Activated naive CD8-positive, alpha-beta T cell treated with anti-CD3 and anti-CD28 coated beads for 36 hours (primary cell): Measurements from ENCODE around the gene CAPRIN1. TPM values are rescaled to one million over a fixed set of nuclear protein-coding genes. Genes with fewer than 3 reads are reported as not detected.
A peak's percentile ranks its signal among the peaks of the same experiment; 100 is the strongest.
"Not testable (repeated sequence)": the region's sequence is repeated elsewhere in the genome, so short reads cannot be mapped to it uniquely, and the experiment has no call there.

Source experiments
- DNase-seq: peaks from one replicate; pipeline ENCODE4 v3.0.0; 2021
- H3K27ac Mint-ChIP-seq: one replicate; pipeline ENCODE4 v1.8.0; 2022; ENCODE audit warnings: mild to moderate bottlenecking, moderate library complexity, mixed read lengths
- H3K27me3 Mint-ChIP-seq: one replicate; pipeline ENCODE4 v1.8.0; 2022; ENCODE audit warnings: mild to moderate bottlenecking, mixed read lengths
- H3K36me3 Mint-ChIP-seq: one replicate; pipeline ENCODE4 v1.8.0; 2021; ENCODE audit warnings: mild to moderate bottlenecking, mixed read lengths
- H3K4me1 Mint-ChIP-seq: one replicate; pipeline ENCODE4 v1.8.0; 2021; ENCODE audit warnings: mixed read lengths
- H3K4me3 Mint-ChIP-seq: one replicate; pipeline ENCODE4 v1.8.0; 2022; ENCODE audit warnings: mild to moderate bottlenecking, moderate library complexity, mixed read lengths
- H3K9me3 Mint-ChIP-seq: one replicate; pipeline ENCODE4 v1.8.0; 2022; ENCODE audit warnings: mixed read lengths
- total RNA-seq, 2 experiments: library from RNA; stranded (reverse); gene quantifications; one replicate each; pipeline ENCODE4 v1.2.3, GENCODE V29; 2021

Gene CAPRIN1
- total RNA-seq, 2 experiments from 2014 or later = 313 to 342 TPM

- no peaks in the 10 kb centered on the region for H3K27me3 Mint-ChIP-seq
- H3K36me3 Mint-ChIP-seq = no peaks in the 10 kb centered on the region
- no peaks in the 10 kb centered on the region for H3K4me1 Mint-ChIP-seq
- DNase-seq = no peak
- no peak overlapping the region for H3K4me3 Mint-ChIP-seq
- H3K27ac Mint-ChIP-seq = no peak overlapping the region
- H3K9me3 Mint-ChIP-seq = no peaks in the 10 kb centered on the region
Measured at GRCh38 chr11:34036456-34036855, 15.1 kb upstream of the CAPRIN1 start.

- H3K9me3 Mint-ChIP-seq = no peaks in the 10 kb centered on the region
- H3K36me3 Mint-ChIP-seq = no peaks in the 10 kb centered on the region
- no peaks in the 10 kb centered on the region for H3K4me1 Mint-ChIP-seq
- no peaks in the 10 kb centered on the region for H3K27me3 Mint-ChIP-seq
- no peak overlapping the region for H3K4me3 Mint-ChIP-seq
- no peak overlapping the region for H3K27ac Mint-ChIP-seq
- DNase-seq = no peak
Measured at GRCh38 chr11:34037016-34037415, 14.5 kb upstream of the CAPRIN1 start.

GRCh38 chr11:34040571-34040970, 11.0 kb upstream of the CAPRIN1 start:
- no peak overlapping the region for H3K27ac Mint-ChIP-seq
- H3K4me1 Mint-ChIP-seq = no peaks in the 10 kb centered on the region
- peaks cover 9% of the 10 kb centered on the region for H3K27me3 Mint-ChIP-seq
- no peak overlapping the region for H3K4me3 Mint-ChIP-seq
- H3K9me3 Mint-ChIP-seq = no peaks in the 10 kb centered on the region
- H3K36me3 Mint-ChIP-seq = no peaks in the 10 kb centered on the region
- no peak for DNase-seq

- Mint-ChIP-seq H3K9me3 (no peaks in the 10 kb centered on the region), H3K27ac (no peak overlapping the region), H3K27me3 (peaks cover 11% of the 10 kb centered on the region), H3K4me3 (no peak overlapping the region), H3K4me1 (no peaks in the 10 kb centered on the region), H3K36me3 (no peaks in the 10 kb centered on the region)
- peak; percentile 6 for DNase-seq
Measured at GRCh38 chr11:34044664-34045485, 6.7 kb upstream of the CAPRIN1 start.

- peaks cover 5% of the 10 kb centered on the region for H3K4me1 Mint-ChIP-seq
- no peaks in the 10 kb centered on the region for H3K9me3 Mint-ChIP-seq
- H3K27ac Mint-ChIP-seq = no peak overlapping the region
- DNase-seq = no peak
- H3K27me3 Mint-ChIP-seq = peaks cover 11% of the 10 kb centered on the region
- H3K4me3 Mint-ChIP-seq = no peak overlapping the region
- peaks cover 13% of the 10 kb centered on the region for H3K36me3 Mint-ChIP-seq
Measured at GRCh38 chr11:34049028-34049427, 2.5 kb upstream of the CAPRIN1 start.

GRCh38 chr11:34050581-34051348, 766 bp upstream of the CAPRIN1 start:
- Mint-ChIP-seq H3K4me1 (peaks cover 13% of the 10 kb centered on the region), H3K4me3 (peak overlapping the region; percentile 79), H3K9me3 (no peaks in the 10 kb centered on the region), H3K27me3 (peaks cover under 1% of the 10 kb centered on the region), H3K27ac (peak overlapping the region; percentile 77), H3K36me3 (peaks cover 25% of the 10 kb centered on the region)
- no peak for DNase-seq

GRCh38 chr11:34052036-34052607, 591 bp downstream of the CAPRIN1 start:
- H3K27ac Mint-ChIP-seq = peak overlapping the region; percentile 99
- peaks cover 27% of the 10 kb centered on the region for H3K36me3 Mint-ChIP-seq
- DNase-seq = peak; percentile 92
- H3K9me3 Mint-ChIP-seq = no peaks in the 10 kb centered on the region
- peaks cover 26% of the 10 kb centered on the region for H3K4me1 Mint-ChIP-seq
- peak overlapping the region; percentile 99 for H3K4me3 Mint-ChIP-seq
- no peaks in the 10 kb centered on the region for H3K27me3 Mint-ChIP-seq

- Mint-ChIP-seq H3K27me3 (no peaks in the 10 kb centered on the region), H3K27ac (peak overlapping the region; percentile 99), H3K4me3 (peak overlapping the region; percentile 99), H3K4me1 (peaks cover 28% of the 10 kb centered on the region), H3K9me3 (no peaks in the 10 kb centered on the region), H3K36me3 (peaks cover 30% of the 10 kb centered on the region)
- peak; percentile 26 for DNase-seq
Measured at GRCh38 chr11:34052608-34053160, 1.2 kb downstream of the CAPRIN1 start.

- peak overlapping the region; percentile 99 for H3K27ac Mint-ChIP-seq
- H3K9me3 Mint-ChIP-seq = no peaks in the 10 kb centered on the region
- H3K27me3 Mint-ChIP-seq = no peaks in the 10 kb centered on the region
- peak overlapping the region; percentile 99 for H3K4me3 Mint-ChIP-seq
- H3K36me3 Mint-ChIP-seq = peaks cover 32% of the 10 kb centered on the region
- peaks cover 30% of the 10 kb centered on the region for H3K4me1 Mint-ChIP-seq
- DNase-seq = peak; percentile 82
Measured at GRCh38 chr11:34053161-34053686, 1.7 kb downstream of the CAPRIN1 start.

- Mint-ChIP-seq H3K4me3 (peak overlapping the region; percentile 99), H3K36me3 (peaks cover 44% of the 10 kb centered on the region), H3K4me1 (peaks cover 40% of the 10 kb centered on the region)
- DNase-seq, H3K27me3 Mint-ChIP-seq, H3K27ac Mint-ChIP-seq, H3K9me3 Mint-ChIP-seq: not testable (repeated sequence)
Measured at GRCh38 chr11:34054351-34054750, 2.8 kb downstream of the CAPRIN1 start.

- Mint-ChIP-seq H3K27me3 (no peaks in the 10 kb centered on the region), H3K4me1 (peaks cover 45% of the 10 kb centered on the region), H3K36me3 (peaks cover 47% of the 10 kb centered on the region), H3K27ac (peak overlapping the region; percentile 71), H3K4me3 (peak overlapping the region; percentile 71), H3K9me3 (peaks cover 2% of the 10 kb centered on the region)
- DNase-seq = no peak
Measured at GRCh38 chr11:34055218-34056000, 3.9 kb downstream of the CAPRIN1 start.

GRCh38 chr11:34056672-34057071, 5.1 kb downstream of the CAPRIN1 start:
- Mint-ChIP-seq H3K27ac (no peak overlapping the region), H3K9me3 (peaks cover 2% of the 10 kb centered on the region), H3K4me3 (no peak overlapping the region), H3K27me3 (no peaks in the 10 kb centered on the region), H3K4me1 (peaks cover 43% of the 10 kb centered on the region), H3K36me3 (peaks cover 47% of the 10 kb centered on the region)
- no peak for DNase-seq

GRCh38 chr11:34063061-34063795, 11.7 kb downstream of the CAPRIN1 start:
- H3K4me3 Mint-ChIP-seq = no peak overlapping the region
- H3K9me3 Mint-ChIP-seq = peaks cover 2% of the 10 kb centered on the region
- peaks cover 44% of the 10 kb centered on the region for H3K36me3 Mint-ChIP-seq
- no peak for DNase-seq
- H3K27ac Mint-ChIP-seq = no peak overlapping the region
- H3K4me1 Mint-ChIP-seq = peaks cover 58% of the 10 kb centered on the region
- H3K27me3 Mint-ChIP-seq = no peaks in the 10 kb centered on the region

- H3K27me3 Mint-ChIP-seq = no peaks in the 10 kb centered on the region
- H3K4me3 Mint-ChIP-seq = no peak overlapping the region
- peaks cover 35% of the 10 kb centered on the region for H3K36me3 Mint-ChIP-seq
- H3K9me3 Mint-ChIP-seq = no peaks in the 10 kb centered on the region
- H3K27ac Mint-ChIP-seq = no peak overlapping the region
- no peak for DNase-seq
- peaks cover 50% of the 10 kb centered on the region for H3K4me1 Mint-ChIP-seq
Measured at GRCh38 chr11:34064291-34064690, 12.8 kb downstream of the CAPRIN1 start.
